NCI-H1436 (cell line): ENCODE data around the gene FRMD6.

Source experiments
- DNase-seq: peaks from one replicate; lab custom pipeline; 2025; lab: John Stamatoyannopoulos, UW

The FRMD6 gene

GRCh38 chr14:51651388-51652167 is at the start of gene FRMD6:
TSS of gene FRMD6 (plus strand) at chr14:51651910. CDS start at chr14:51689837, 37,927 bp downstream.
- DNase-seq, result peak; percentile 87

GRCh38 chr14:51602310-51602709 is 49.4 kb upstream of the FRMD6 start:
- no peak for DNase-seq

- DNase-seq, result no peak
Observed at GRCh38 chr14:51603495-51603894, 48.2 kb upstream of the FRMD6 start.

GRCh38 chr14:51604073-51604472 is 47.6 kb upstream of the FRMD6 start:
- DNase-seq, result no peak

- DNase-seq, result no peak
Observed at GRCh38 chr14:51605575-51605974, 46.1 kb upstream of the FRMD6 start.

- no peak for DNase-seq
Observed at GRCh38 chr14:51607711-51608110, 44.0 kb upstream of the FRMD6 start.

- no peak for DNase-seq
Observed at GRCh38 chr14:51609251-51609954, 42.3 kb upstream of the FRMD6 start.

- no peak for DNase-seq
Observed at GRCh38 chr14:51609955-51610283, 41.8 kb upstream of the FRMD6 start.

- DNase-seq, result no peak
Observed at GRCh38 chr14:51610771-51611170, 40.9 kb upstream of the FRMD6 start.

- no peak for DNase-seq
Observed at GRCh38 chr14:51612449-51612848, 39.3 kb upstream of the FRMD6 start.

- no peak for DNase-seq
Observed at GRCh38 chr14:51613416-51613815, 38.3 kb upstream of the FRMD6 start.

- peak; percentile 7 for DNase-seq
Observed at GRCh38 chr14:51614707-51615106, 37.0 kb upstream of the FRMD6 start.

- no peak for DNase-seq
Observed at GRCh38 chr14:51616256-51616655, 35.5 kb upstream of the FRMD6 start.

- no peak for DNase-seq
Observed at GRCh38 chr14:51616724-51617409, 34.8 kb upstream of the FRMD6 start.

- no peak for DNase-seq
Observed at GRCh38 chr14:51619561-51619960, 32.1 kb upstream of the FRMD6 start.

GRCh38 chr14:51620056-51620455 is 31.7 kb upstream of the FRMD6 start:
- DNase-seq, result no peak

GRCh38 chr14:51621654-51622053 is 30.1 kb upstream of the FRMD6 start:
- DNase-seq, result no peak

- no peak for DNase-seq
Observed at GRCh38 chr14:51622376-51622775, 29.3 kb upstream of the FRMD6 start.

GRCh38 chr14:51624955-51625569 is 26.6 kb upstream of the FRMD6 start:
- no peak for DNase-seq

- DNase-seq, result no peak
Observed at GRCh38 chr14:51626185-51626584, 25.5 kb upstream of the FRMD6 start.

- DNase-seq, result no peak
Observed at GRCh38 chr14:51626788-51627187, 24.9 kb upstream of the FRMD6 start.

GRCh38 chr14:51627313-51627712 is 24.4 kb upstream of the FRMD6 start:
- DNase-seq, result no peak

- no peak for DNase-seq
Observed at GRCh38 chr14:51628238-51628637, 23.5 kb upstream of the FRMD6 start.
